ENCODE data around the gene GPNMB. TPM values are rescaled to one million over a fixed set of nuclear protein-coding genes. Genes with fewer than 3 reads are reported as not detected.
A peak's percentile ranks its signal among the peaks of the same experiment; 100 is the strongest.

Gene GPNMB
- total RNA-seq, 1 experiment from 2014 or later = 0.04 TPM

DNA sequence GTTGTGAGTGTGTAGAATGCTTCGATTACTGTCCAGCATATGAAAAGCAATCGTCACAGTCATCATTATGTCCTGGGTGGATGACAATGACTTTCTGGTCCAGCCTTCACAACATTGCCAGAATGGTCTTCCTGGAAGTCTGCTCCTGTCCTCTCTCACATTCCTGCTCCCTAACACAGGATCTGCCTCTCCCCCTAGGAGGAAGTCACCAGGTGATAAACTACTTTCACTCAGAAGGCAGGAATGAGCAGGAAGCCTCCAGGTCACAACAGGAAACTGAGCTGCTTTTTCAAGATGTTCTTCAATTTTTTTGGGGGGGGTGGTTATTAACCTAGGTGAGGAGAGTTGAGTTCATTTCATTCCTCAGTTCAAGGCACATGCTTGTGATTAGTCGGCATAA is 13.6 kb upstream of the GPNMB start:
- no peak for TF ChIP-seq EZH2phosphoT487 (IDR thresholded peaks at IDR 0.05; ENCODE audit: borderline replicate concordance, low read length)
- TF ChIP-seq EZH2 (IDR thresholded peaks at IDR 0.05; ENCODE audit: low read length, unreplicated experiment) = no peak
- TF ChIP-seq, protein P1, sequence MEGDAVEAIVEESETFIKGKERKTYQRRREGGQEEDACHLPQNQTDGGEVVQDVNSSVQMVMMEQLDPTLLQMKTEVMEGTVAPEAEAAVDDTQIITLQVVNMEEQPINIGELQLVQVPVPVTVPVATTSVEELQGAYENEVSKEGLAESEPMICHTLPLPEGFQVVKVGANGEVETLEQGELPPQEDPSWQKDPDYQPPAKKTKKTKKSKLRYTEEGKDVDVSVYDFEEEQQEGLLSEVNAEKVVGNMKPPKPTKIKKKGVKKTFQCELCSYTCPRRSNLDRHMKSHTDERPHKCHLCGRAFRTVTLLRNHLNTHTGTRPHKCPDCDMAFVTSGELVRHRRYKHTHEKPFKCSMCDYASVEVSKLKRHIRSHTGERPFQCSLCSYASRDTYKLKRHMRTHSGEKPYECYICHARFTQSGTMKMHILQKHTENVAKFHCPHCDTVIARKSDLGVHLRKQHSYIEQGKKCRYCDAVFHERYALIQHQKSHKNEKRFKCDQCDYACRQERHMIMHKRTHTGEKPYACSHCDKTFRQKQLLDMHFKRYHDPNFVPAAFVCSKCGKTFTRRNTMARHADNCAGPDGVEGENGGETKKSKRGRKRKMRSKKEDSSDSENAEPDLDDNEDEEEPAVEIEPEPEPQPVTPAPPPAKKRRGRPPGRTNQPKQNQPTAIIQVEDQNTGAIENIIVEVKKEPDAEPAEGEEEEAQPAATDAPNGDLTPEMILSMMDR (conservative IDR thresholded peaks at IDR 0.05; ENCODE audit: low read depth, low read length) = no peak
- BruUV-seq (replicated peaks) = no TSS peak
- POLR2A ChIA-PET (ENCODE audit: unreplicated experiment) = no interaction called here

DNA sequence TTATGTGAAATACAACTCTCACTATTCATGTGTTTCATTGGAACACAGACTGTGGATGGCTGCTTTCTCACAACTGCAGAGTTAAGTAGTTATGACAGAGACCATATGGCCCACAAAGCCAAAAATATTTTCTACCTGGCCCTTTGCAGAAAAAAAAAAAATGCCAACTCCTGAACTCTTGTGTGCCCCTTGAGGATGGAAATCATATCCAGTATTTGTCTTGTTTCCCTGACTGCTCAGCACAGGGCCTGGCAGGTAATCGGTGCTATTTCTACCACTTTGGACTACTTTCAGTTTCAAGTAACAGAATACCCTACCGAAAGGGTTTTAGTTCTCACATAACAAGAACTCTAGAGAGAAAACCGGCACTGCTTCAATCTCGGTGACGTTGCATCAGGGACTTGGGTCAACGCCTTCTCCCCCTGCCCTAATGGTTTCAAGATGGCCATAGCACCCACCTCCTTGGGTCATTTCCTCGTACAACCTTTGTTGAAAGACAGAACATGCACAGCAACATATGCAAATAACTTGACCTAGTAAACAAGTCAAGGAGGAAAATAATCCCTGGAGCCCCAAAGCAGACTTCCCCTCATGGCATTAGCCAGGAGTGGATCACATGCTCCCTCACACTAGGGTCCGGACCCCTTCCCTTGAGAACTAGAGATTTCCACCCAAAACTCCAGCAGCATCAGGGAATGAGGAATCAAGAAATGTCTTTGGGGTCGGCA is 11.8 kb upstream of the GPNMB start:
- ChIA-PET CTCF (no interaction called here), POLR2A (ENCODE audit: unreplicated experiment) (no interaction called here)

More for the DNA sequence above, 13.6 kb upstream of the GPNMB start:
- Histone ChIP-seq H3K27ac (ENCODE audit: low read length) (no peak overlapping the region), H3K9ac (ENCODE audit: low read length) (no peak overlapping the region), H3K36me3 (ENCODE audit: low read depth, low read length) (no peaks in the 10 kb centered on the region), H3K4me2 (ENCODE audit: low read length) (no peak overlapping the region), H3K9me3 (ENCODE audit: low read length) (no peaks in the 10 kb centered on the region), H3F3A (ENCODE audit: low read length, unreplicated experiment) (no peaks in the 10 kb centered on the region), H4K20me1 (ENCODE audit: low read length) (no peaks in the 10 kb centered on the region), H3K79me2 (ENCODE audit: low read length) (no peaks in the 10 kb centered on the region), H3K9me2 (replicated peaks; ENCODE audit: low read length) (no peaks in the 10 kb centered on the region), H3K4me3 (ENCODE audit: low read length) (no peak overlapping the region), H3K27me3 (ENCODE audit: low read length) (no peaks in the 10 kb centered on the region), H3K4me1 (ENCODE audit: insufficient read depth, low read length) (peaks cover 11% of the 10 kb centered on the region; the same call in 1 of the 2 replicates), H2AFZ (ENCODE audit: low read length) (no peak overlapping the region)
- CTCF ChIA-PET = interaction anchor here (0.6 kb wide), 2 partner anchors 9 to 314 kb away, joined by 4 to 9 read pairs; no protein-coding TSS in a partner anchor
- DNase-seq (peak; percentile 22), ATAC-seq (no peak)
- intact Hi-C loops (cut with micrococcal nuclease) = loop anchor here (10.0 kb wide), 1 partner anchor 138 kb away; no protein-coding TSS in a partner anchor

More for the DNA sequence above, 11.8 kb upstream of the GPNMB start:
- H3K36me3 ChIP-seq (ENCODE audit: low read depth, low read length) = no peaks in the 10 kb centered on the region
- DNase-seq (no peak), ATAC-seq (no peak)
- no peaks in the 10 kb centered on the region for H3K9me2 ChIP-seq (replicated peaks; ENCODE audit: low read length)
- no peaks in the 10 kb centered on the region for H4K20me1 ChIP-seq (ENCODE audit: low read length)
- H3K4me2 ChIP-seq (ENCODE audit: low read length) = no peak overlapping the region
- no peaks in the 10 kb centered on the region for H3K9me3 ChIP-seq (ENCODE audit: low read length)
- no TSS peak for BruUV-seq (replicated peaks)
- no peak overlapping the region for H3K27ac ChIP-seq (ENCODE audit: low read length)
- intact Hi-C loops (cut with micrococcal nuclease) = loop anchor here (10.0 kb wide), 1 partner anchor 140 kb away; no protein-coding TSS in a partner anchor
- no peaks in the 10 kb centered on the region for H3K27me3 ChIP-seq (ENCODE audit: low read length)
- no peak overlapping the region for H3K4me3 ChIP-seq (ENCODE audit: low read length)
- no peak overlapping the region for H3K9ac ChIP-seq (ENCODE audit: low read length)
- H3F3A ChIP-seq (ENCODE audit: low read length, unreplicated experiment) = no peaks in the 10 kb centered on the region
- H2AFZ ChIP-seq (ENCODE audit: low read length) = no peak overlapping the region
- peaks cover 11% of the 10 kb centered on the region; the same call in 1 of the 2 replicates for H3K4me1 ChIP-seq (ENCODE audit: insufficient read depth, low read length)
- H3K79me2 ChIP-seq (ENCODE audit: low read length) = no peaks in the 10 kb centered on the region
- TF ChIP-seq, protein P1 (conservative IDR thresholded peaks at IDR 0.05; ENCODE audit: low read depth, low read length) = no peak
- no peak for TF ChIP-seq EZH2 (IDR thresholded peaks at IDR 0.05; ENCODE audit: low read length, unreplicated experiment)
- no peak for TF ChIP-seq EZH2phosphoT487 (IDR thresholded peaks at IDR 0.05; ENCODE audit: borderline replicate concordance, low read length)
